ENCODE results near the gene GMPS. TPM values are rescaled to one million over a fixed set of nuclear protein-coding genes. Genes with fewer than 3 reads are reported as not detected.

The GMPS gene
- total RNA-seq, 1 donor from 2014 or later = 39.9 TPM

DNA sequence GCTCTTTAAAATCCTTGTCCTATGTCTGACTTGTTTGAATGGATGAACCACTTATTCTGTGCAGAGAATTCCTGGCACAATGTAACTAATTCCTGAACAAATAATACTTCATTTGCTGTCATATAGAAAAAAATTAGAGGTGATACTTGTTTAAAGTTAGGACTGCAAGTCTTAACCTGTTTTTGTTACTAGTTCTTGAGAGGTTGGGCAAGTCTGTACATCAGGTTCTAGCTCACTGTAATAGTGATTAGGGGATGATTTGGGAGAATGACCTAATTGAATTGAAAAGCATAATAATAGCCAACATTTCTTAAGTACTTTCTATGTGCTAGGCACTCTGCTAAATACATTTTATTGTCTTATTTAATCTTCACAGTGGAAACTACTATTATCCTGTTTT lies 49.3 kb downstream of the GMPS start:
- DNase-seq = no peak
- Histone ChIP-seq H3K27me3 (ENCODE audit: low read depth) (no peaks in the 10 kb centered on the region), H3K4me3 (no peak overlapping the region), H3K9me3 (no peaks in the 10 kb centered on the region), H3K27ac (no peak overlapping the region), H3K36me3 (peaks cover 94% of the 10 kb centered on the region), H3K4me1 (no peaks in the 10 kb centered on the region)
- TF ChIP-seq, protein P1, sequence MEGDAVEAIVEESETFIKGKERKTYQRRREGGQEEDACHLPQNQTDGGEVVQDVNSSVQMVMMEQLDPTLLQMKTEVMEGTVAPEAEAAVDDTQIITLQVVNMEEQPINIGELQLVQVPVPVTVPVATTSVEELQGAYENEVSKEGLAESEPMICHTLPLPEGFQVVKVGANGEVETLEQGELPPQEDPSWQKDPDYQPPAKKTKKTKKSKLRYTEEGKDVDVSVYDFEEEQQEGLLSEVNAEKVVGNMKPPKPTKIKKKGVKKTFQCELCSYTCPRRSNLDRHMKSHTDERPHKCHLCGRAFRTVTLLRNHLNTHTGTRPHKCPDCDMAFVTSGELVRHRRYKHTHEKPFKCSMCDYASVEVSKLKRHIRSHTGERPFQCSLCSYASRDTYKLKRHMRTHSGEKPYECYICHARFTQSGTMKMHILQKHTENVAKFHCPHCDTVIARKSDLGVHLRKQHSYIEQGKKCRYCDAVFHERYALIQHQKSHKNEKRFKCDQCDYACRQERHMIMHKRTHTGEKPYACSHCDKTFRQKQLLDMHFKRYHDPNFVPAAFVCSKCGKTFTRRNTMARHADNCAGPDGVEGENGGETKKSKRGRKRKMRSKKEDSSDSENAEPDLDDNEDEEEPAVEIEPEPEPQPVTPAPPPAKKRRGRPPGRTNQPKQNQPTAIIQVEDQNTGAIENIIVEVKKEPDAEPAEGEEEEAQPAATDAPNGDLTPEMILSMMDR (IDR thresholded peaks at IDR 0.05) = no peak
- ATAC-seq = no peak
- intact Hi-C loops (cut with DNase I) = no loop called here

DNA sequence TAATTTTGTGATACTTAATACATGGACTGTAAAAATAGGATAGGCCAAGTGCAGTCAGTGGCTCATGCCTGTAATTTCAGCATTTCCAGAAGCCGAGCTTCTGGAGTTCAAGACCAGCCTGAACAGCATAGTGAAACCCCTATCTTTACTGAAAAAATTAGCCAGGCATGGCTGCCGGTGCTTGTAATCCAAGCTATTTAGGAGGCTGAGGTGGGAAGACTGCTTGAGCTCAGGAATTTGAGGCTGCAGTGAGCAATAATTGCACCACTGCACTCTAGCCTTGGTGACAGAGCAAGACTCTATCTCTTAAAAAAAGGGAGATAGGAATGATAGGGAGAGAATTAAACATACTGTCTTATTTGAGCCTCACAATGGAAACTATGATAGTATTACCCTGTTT lies 51.0 kb downstream of the GMPS start:
- H3K27me3 ChIP-seq (ENCODE audit: low read depth) = no peaks in the 10 kb centered on the region
- no peaks in the 10 kb centered on the region for H3K9me3 ChIP-seq
- ATAC-seq (no peak), DNase-seq (no peak)
- H3K4me1 ChIP-seq = no peaks in the 10 kb centered on the region
- no peak overlapping the region for H3K27ac ChIP-seq
- TF ChIP-seq, protein P1 (IDR thresholded peaks at IDR 0.05) = no peak
- intact Hi-C loops (cut with DNase I) = no loop called here
- H3K36me3 ChIP-seq = peaks cover 92% of the 10 kb centered on the region
- no peak overlapping the region for H3K4me3 ChIP-seq

DNA sequence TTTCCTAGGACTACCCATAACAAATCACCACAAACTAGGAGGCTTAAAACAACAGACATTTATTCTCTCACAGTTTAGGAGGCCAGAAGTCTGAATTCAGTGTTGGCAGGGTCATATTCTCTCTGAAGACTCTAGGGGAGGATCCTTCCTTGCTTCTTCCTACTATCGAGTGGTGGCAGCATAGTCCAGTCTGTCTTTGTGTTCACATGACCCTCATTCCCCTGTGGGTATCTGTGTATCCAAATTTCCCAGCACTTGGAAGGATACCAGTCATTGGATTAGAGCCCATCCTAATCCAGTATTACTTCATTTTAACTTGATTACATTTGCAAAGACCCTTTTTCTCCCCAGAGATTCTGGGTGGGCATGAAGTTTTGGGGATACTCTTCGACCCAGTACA lies 63.8 kb downstream of the GMPS start:
- ATAC-seq (no peak), DNase-seq (no peak)
- Histone ChIP-seq H3K36me3 (peaks cover 70% of the 10 kb centered on the region), H3K4me1 (no peaks in the 10 kb centered on the region), H3K4me3 (no peak overlapping the region), H3K9me3 (no peaks in the 10 kb centered on the region), H3K27me3 (ENCODE audit: low read depth) (no peaks in the 10 kb centered on the region), H3K27ac (no peak overlapping the region)
- intact Hi-C loops (cut with DNase I) = no loop called here
- TF ChIP-seq, protein P1 (IDR thresholded peaks at IDR 0.05) = no peak

DNA sequence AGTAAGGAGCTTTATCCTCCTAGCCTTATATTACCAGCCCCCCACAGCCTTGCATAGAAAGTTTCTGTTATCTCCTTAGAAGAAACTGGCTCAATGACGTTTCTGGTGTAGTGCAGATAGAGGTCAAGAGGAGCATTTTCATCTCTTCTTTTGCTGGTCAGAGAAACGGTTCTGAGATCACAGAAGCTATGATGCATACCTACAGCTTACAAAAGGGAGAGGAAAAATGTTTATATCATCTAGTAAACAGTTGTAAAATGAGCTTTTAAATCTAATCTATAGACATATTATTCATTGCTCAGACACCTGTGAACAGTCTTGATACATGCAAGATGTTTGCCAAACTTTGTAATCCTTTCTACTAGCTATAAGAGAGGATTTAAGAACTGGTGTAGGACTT lies 68.0 kb downstream of the GMPS start:
- H3K27ac ChIP-seq = no peak overlapping the region
- DNase-seq = no peak
- TF ChIP-seq, protein P1 (IDR thresholded peaks at IDR 0.05) = no peak
- no peak overlapping the region for H3K4me3 ChIP-seq
- H3K36me3 ChIP-seq = peaks cover 47% of the 10 kb centered on the region
- H3K9me3 ChIP-seq = no peaks in the 10 kb centered on the region
- intact Hi-C loops (cut with DNase I) = no loop called here
- ATAC-seq = no peak
- H3K27me3 ChIP-seq (ENCODE audit: low read depth) = no peaks in the 10 kb centered on the region
- H3K4me1 ChIP-seq = no peaks in the 10 kb centered on the region

DNA sequence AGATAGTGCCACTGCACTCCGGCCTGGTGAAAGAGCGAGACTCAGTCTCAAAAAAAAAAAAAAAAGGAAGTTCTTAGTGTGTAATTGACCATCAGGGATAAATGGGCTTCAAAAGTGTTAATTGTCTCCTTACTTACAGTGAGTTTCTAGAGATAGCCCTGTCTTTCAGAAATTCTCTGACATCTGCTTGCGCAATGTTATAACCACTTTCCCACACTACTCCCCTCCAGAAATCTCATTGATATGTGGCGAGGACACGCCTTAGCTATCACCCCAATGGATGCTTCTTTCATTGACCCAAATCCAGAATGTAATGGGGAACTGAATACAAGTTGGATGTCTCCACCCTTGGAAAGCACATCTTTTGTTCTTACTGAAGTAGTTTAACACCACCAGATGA lies 70.9 kb downstream of the GMPS start:
- Histone ChIP-seq H3K36me3 (peaks cover 27% of the 10 kb centered on the region), H3K9me3 (no peaks in the 10 kb centered on the region), H3K4me1 (no peaks in the 10 kb centered on the region), H3K27ac (no peak overlapping the region), H3K4me3 (no peak overlapping the region), H3K27me3 (ENCODE audit: low read depth) (no peaks in the 10 kb centered on the region)
- intact Hi-C loops (cut with DNase I) = no loop called here
- no peak for DNase-seq
- ATAC-seq = no peak
- TF ChIP-seq, protein P1 (IDR thresholded peaks at IDR 0.05) = no peak

DNA sequence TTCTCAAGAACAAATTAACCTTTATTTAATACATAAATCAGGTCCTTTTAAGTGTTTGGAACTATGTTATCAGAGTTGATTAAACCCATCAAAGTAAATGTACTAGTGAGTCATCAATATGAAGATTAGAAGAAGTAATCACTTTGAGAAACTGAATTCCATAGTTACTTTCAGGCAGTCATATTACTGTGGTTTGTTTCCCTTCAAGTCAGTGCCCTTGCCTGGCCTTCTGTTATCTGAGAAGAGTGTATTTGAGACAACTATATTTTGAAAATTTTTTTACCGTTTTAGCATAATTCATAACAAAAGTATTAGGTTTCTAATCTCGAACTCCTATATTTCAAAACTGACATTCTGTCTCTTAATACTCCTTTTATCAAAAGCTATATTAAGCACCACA lies 73.6 kb downstream of the GMPS start:
- Histone ChIP-seq H3K9me3 (no peaks in the 10 kb centered on the region), H3K36me3 (no peaks in the 10 kb centered on the region), H3K27me3 (ENCODE audit: low read depth) (no peaks in the 10 kb centered on the region), H3K4me3 (no peak overlapping the region), H3K4me1 (no peaks in the 10 kb centered on the region), H3K27ac (no peak overlapping the region)
- TF ChIP-seq, protein P1 (IDR thresholded peaks at IDR 0.05) = no peak
- intact Hi-C loops (cut with DNase I) = no loop called here
- DNase-seq (no peak), ATAC-seq (no peak)
